Gastrocnemius medialis (tissue), 4 donors: ENCODE results near the gene AKNA.

Source experiments
- POLR2A ChIP-seq, 2 donors: fragments of 450-650 bp; IDR thresholded peaks; one replicate each; pipeline ENCODE4 v1.6.1; 2017; ENCODE audit warnings: antibody characterized with exemption in 2 of 2, mild to moderate bottlenecking in 2 of 2, moderate library complexity in 2 of 2
- TF ChIP-seq, protein P1 (sequence below), 5 experiments: fragments of 450-650 bp in 3 of 5; fragments of 200-600 bp in 2 of 5; sonication (generic) in 2 of 5; IDR thresholded peaks in 4 of 5; conservative IDR thresholded peaks in 1 of 5; 1 replicate in 4 of 5; 2 replicates in 1 of 5; pipeline ENCODE4 v1.5.1; 2016 to 2019; ENCODE audit warnings: antibody characterized with exemption in 5 of 5, mild to moderate bottlenecking in 3 of 5, moderate library complexity in 3 of 5

DNA sequence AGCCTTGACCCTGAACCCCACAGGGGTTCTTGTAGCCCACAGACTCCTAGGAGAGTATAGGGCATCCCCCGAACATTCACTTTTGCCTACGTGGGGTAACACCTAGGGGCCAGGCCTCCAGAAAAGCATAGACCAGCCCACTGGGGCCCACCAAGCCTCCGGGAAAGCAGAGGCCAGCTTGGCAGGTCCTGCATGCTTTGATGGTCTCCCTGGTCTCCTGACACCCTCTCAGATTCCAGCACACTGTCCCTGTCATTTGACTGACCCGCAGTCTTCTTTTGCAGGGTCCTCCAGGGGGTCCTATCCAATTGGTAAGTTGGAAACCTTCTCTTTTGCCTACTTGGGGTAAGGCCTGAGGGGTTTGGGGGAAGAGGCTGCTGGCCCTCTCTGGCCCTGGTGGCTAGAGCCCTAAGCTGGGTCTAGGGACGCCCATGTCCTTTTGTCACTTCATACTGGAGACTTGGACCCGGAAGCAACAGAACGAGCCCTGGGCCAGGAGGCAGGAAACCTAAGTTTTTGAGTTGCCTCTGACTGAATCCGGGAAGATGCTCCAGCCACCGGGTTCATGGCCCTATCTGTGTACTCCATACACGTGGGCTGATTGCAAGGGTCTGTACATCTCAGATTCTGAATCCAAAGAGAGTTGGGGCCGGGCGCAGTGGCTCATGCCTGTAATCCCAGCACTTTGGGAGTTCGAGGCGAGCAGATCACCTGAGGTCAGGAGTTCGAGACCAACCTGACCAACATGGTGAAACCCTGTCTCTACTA is 85.8 kb downstream of the AKNA start:
- TF ChIP-seq POLR2A (IDR thresholded peaks at IDR 0.05) = no peak
- TF ChIP-seq, protein P1, sequence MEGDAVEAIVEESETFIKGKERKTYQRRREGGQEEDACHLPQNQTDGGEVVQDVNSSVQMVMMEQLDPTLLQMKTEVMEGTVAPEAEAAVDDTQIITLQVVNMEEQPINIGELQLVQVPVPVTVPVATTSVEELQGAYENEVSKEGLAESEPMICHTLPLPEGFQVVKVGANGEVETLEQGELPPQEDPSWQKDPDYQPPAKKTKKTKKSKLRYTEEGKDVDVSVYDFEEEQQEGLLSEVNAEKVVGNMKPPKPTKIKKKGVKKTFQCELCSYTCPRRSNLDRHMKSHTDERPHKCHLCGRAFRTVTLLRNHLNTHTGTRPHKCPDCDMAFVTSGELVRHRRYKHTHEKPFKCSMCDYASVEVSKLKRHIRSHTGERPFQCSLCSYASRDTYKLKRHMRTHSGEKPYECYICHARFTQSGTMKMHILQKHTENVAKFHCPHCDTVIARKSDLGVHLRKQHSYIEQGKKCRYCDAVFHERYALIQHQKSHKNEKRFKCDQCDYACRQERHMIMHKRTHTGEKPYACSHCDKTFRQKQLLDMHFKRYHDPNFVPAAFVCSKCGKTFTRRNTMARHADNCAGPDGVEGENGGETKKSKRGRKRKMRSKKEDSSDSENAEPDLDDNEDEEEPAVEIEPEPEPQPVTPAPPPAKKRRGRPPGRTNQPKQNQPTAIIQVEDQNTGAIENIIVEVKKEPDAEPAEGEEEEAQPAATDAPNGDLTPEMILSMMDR (IDR thresholded peaks at IDR 0.05 in 4 of 5, conservative IDR thresholded peaks at IDR 0.05 in 1 of 5) = no peak
